ENCODE data around the gene MAP1A. TPM values are rescaled to one million over a fixed set of nuclear protein-coding genes. Genes with fewer than 3 reads are reported as not detected.

Gene MAP1A
- total RNA-seq, 5 donors from 2014 or later (not counting 1 experiment from before 2014, with no cell fraction given), result 1.4 to 4.2 (median 2.3) TPM

GRCh38 chr15:43515741-43516140 lies 1.7 kb upstream of the MAP1A start:
- ATAC-seq (replicated peaks in 1 of 4) (no peak), DNase-seq (no peak)
- Mint-ChIP-seq H3K4me3 (no peak overlapping the region), H3K4me1 (peaks cover 36 to 58% (median 45%) of the 10 kb centered on the region in 3 donors), H3K36me3 (no peaks in the 10 kb centered on the region), H3K27ac (no peak overlapping the region), H3K9me3 (no peaks in the 10 kb centered on the region), H3K27me3 (peaks cover 23 to 33% of the 10 kb centered on the region in 2 donors)
- no CpG with 5 or more reads among the region's 2 CpGs for WGBS (ENCODE audit: insufficient coverage)
- Histone ChIP-seq H3K9me3 (no peaks in the 10 kb centered on the region), H3K27me3 (replicated peaks in 1 of 2; ENCODE audit: control insufficient read depth in 2 of 2, extremely low read depth in 1 of 2, insufficient read depth in 2 of 2, low read length in 1 of 2) (peaks cover 0 to 34% of the 10 kb centered on the region in 2 experiments), H3K27ac (ENCODE audit: low read length) (no peak overlapping the region), H3K36me3 (ENCODE audit: control insufficient read depth in 2 of 2, extremely low read depth in 1 of 2, insufficient read depth in 1 of 2, low read length in 1 of 2) (no peaks in the 10 kb centered on the region), H3K4me1 (ENCODE audit: control insufficient read depth in 1 of 2, extremely low read depth in 1 of 2, insufficient read depth in 2 of 2, low read length in 2 of 2) (peaks cover 7 to 31% of the 10 kb centered on the region in 2 experiments), H3K4me3 (ENCODE audit: control insufficient read depth in 1 of 2, extremely low read depth in 1 of 2, low read length in 1 of 2) (no peak overlapping the region)
- POLR2A ChIA-PET, result no interaction called here
- CTCF ChIA-PET, result no interaction called here

- Mint-ChIP-seq H3K4me3 (no peak overlapping the region), H3K27ac (no peak overlapping the region), H3K9me3 (no peaks in the 10 kb centered on the region), H3K4me1 (peaks cover 33 to 55% (median 43%) of the 10 kb centered on the region in 3 donors), H3K27me3 (peaks cover 23 to 33% of the 10 kb centered on the region in 2 donors), H3K36me3 (no peaks in the 10 kb centered on the region)
- Histone ChIP-seq H3K27me3 (replicated peaks in 1 of 2; ENCODE audit: control insufficient read depth in 2 of 2, extremely low read depth in 1 of 2, insufficient read depth in 2 of 2, low read length in 1 of 2) (peaks cover 0 to 34% of the 10 kb centered on the region in 2 experiments), H3K4me1 (ENCODE audit: control insufficient read depth in 1 of 2, extremely low read depth in 1 of 2, insufficient read depth in 2 of 2, low read length in 2 of 2) (peaks cover 6 to 28% of the 10 kb centered on the region in 2 experiments), H3K27ac (ENCODE audit: low read length) (no peak overlapping the region), H3K9me3 (no peaks in the 10 kb centered on the region), H3K36me3 (ENCODE audit: control insufficient read depth in 2 of 2, extremely low read depth in 1 of 2, insufficient read depth in 1 of 2, low read length in 1 of 2) (no peaks in the 10 kb centered on the region), H3K4me3 (ENCODE audit: control insufficient read depth in 1 of 2, extremely low read depth in 1 of 2, low read length in 1 of 2) (no peak overlapping the region)
- ChIA-PET POLR2A (interaction anchor here in 1 of 2 donors (0.5 kb wide), 1 partner anchor 36 kb away, joined by 3 read pairs; no protein-coding TSS in a partner anchor), CTCF (no interaction called here)
- ATAC-seq (replicated peaks in 1 of 4) (no peak), DNase-seq (no peak)
- WGBS (ENCODE audit: insufficient coverage), result 80% methylated on average over 1 of the region's 5 CpGs
Measured at GRCh38 chr15:43516185-43516584, 1.2 kb upstream of the MAP1A start.

- WGBS (ENCODE audit: insufficient coverage), result no CpG with 5 or more reads among the region's 4 CpGs
- peaks cover 0 to 22% of the 10 kb centered on the region in 2 experiments for H3K4me1 ChIP-seq (ENCODE audit: control insufficient read depth in 1 of 2, extremely low read depth in 1 of 2, insufficient read depth in 2 of 2, low read length in 2 of 2)
- ChIA-PET CTCF (no interaction called here), POLR2A (interaction anchor here in 1 of 2 donors (0.5 kb wide), 1 partner anchor 35 kb away, joined by 3 read pairs; no protein-coding TSS in a partner anchor)
- Mint-ChIP-seq H3K27me3 (peaks cover 23 to 33% of the 10 kb centered on the region in 2 donors), H3K4me3 (peak overlapping the region in 1 of 3 donors; percentile 64), H3K9me3 (no peaks in the 10 kb centered on the region), H3K27ac (no peak overlapping the region), H3K36me3 (no peaks in the 10 kb centered on the region), H3K4me1 (peaks cover 26 to 48% (median 36%) of the 10 kb centered on the region in 3 donors)
- no peak for ATAC-seq (replicated peaks in 1 of 4)
- H3K36me3 ChIP-seq (ENCODE audit: control insufficient read depth in 2 of 2, extremely low read depth in 1 of 2, insufficient read depth in 1 of 2, low read length in 1 of 2), result no peaks in the 10 kb centered on the region
- no peaks in the 10 kb centered on the region for H3K9me3 ChIP-seq
- no peak overlapping the region for H3K4me3 ChIP-seq (ENCODE audit: control insufficient read depth in 1 of 2, extremely low read depth in 1 of 2, low read length in 1 of 2)
- DNase-seq, result no peak
- H3K27ac ChIP-seq (ENCODE audit: low read length), result no peak overlapping the region
- H3K27me3 ChIP-seq (replicated peaks in 1 of 2; ENCODE audit: control insufficient read depth in 2 of 2, extremely low read depth in 1 of 2, insufficient read depth in 2 of 2, low read length in 1 of 2), result peaks cover 0 to 34% of the 10 kb centered on the region in 2 experiments
Measured at GRCh38 chr15:43516801-43517353, 531 bp upstream of the MAP1A start.

- H3K27me3 ChIP-seq (replicated peaks in 1 of 2; ENCODE audit: control insufficient read depth in 2 of 2, extremely low read depth in 1 of 2, insufficient read depth in 2 of 2, low read length in 1 of 2), result peaks cover 0 to 34% of the 10 kb centered on the region in 2 experiments
- ChIA-PET CTCF (no interaction called here), POLR2A (interaction anchor here (0.6 kb wide), 2 partner anchors 16 to 1028 kb away, joined by 4 to 8 read pairs; no protein-coding TSS in a partner anchor)
- 21% methylated on average over 6 of the region's 18 CpGs for WGBS (ENCODE audit: insufficient coverage)
- H3K4me3 ChIP-seq (ENCODE audit: control insufficient read depth in 1 of 2, extremely low read depth in 1 of 2, low read length in 1 of 2), result peak overlapping the region in 1 of 2 donors; percentile 60
- Mint-ChIP-seq H3K27me3 (peaks cover 23 to 33% of the 10 kb centered on the region in 2 donors), H3K27ac (no peak overlapping the region), H3K9me3 (no peaks in the 10 kb centered on the region), H3K36me3 (no peaks in the 10 kb centered on the region), H3K4me1 (peaks cover 24 to 39% (median 35%) of the 10 kb centered on the region in 3 donors), H3K4me3 (peak overlapping the region in 2 of 3 donors; percentile 34 to 64)
- peaks cover 0 to 22% of the 10 kb centered on the region in 2 experiments for H3K4me1 ChIP-seq (ENCODE audit: control insufficient read depth in 1 of 2, extremely low read depth in 1 of 2, insufficient read depth in 2 of 2, low read length in 2 of 2)
- no peaks in the 10 kb centered on the region for H3K36me3 ChIP-seq (ENCODE audit: control insufficient read depth in 2 of 2, extremely low read depth in 1 of 2, insufficient read depth in 1 of 2, low read length in 1 of 2)
- ATAC-seq (replicated peaks in 1 of 4) (peak; percentile 38 to 72 (median 50)), DNase-seq (peak in 2 of 35 experiments; percentile 20 to 24)
- no peaks in the 10 kb centered on the region for H3K9me3 ChIP-seq
- H3K27ac ChIP-seq (ENCODE audit: low read length), result no peak overlapping the region
Measured at GRCh38 chr15:43518197-43518761, 871 bp downstream of the MAP1A start.

- no peaks in the 10 kb centered on the region for H3K9me3 Mint-ChIP-seq
- H3K9me3 ChIP-seq, result no peaks in the 10 kb centered on the region
- WGBS (ENCODE audit: insufficient coverage), result 83% methylated on average over 1 of the region's 2 CpGs
- H3K36me3 ChIP-seq (ENCODE audit: control insufficient read depth in 2 of 2, extremely low read depth in 1 of 2, insufficient read depth in 1 of 2, low read length in 1 of 2), result no peaks in the 10 kb centered on the region
- DNase-seq, result no peak
- peaks cover 17 to 33% (median 28%) of the 10 kb centered on the region in 3 donors for H3K4me1 Mint-ChIP-seq
- H3K36me3 Mint-ChIP-seq, result no peaks in the 10 kb centered on the region
- H3K4me3 Mint-ChIP-seq, result peak overlapping the region in 1 of 3 donors; percentile 64
- no peak overlapping the region for H3K4me3 ChIP-seq (ENCODE audit: control insufficient read depth in 1 of 2, extremely low read depth in 1 of 2, low read length in 1 of 2)
- H3K27ac ChIP-seq (ENCODE audit: low read length), result no peak overlapping the region
- H3K27ac Mint-ChIP-seq, result no peak overlapping the region
- peaks cover 0 to 20% of the 10 kb centered on the region in 2 experiments for H3K4me1 ChIP-seq (ENCODE audit: control insufficient read depth in 1 of 2, extremely low read depth in 1 of 2, insufficient read depth in 2 of 2, low read length in 2 of 2)
- H3K27me3 ChIP-seq (replicated peaks in 1 of 2; ENCODE audit: control insufficient read depth in 2 of 2, extremely low read depth in 1 of 2, insufficient read depth in 2 of 2, low read length in 1 of 2), result peaks cover 0 to 34% of the 10 kb centered on the region in 2 experiments
- ChIA-PET POLR2A (no interaction called here), CTCF (no interaction called here)
- ATAC-seq (replicated peaks in 1 of 4), result no peak
- H3K27me3 Mint-ChIP-seq, result peaks cover 23 to 33% of the 10 kb centered on the region in 2 donors
Measured at GRCh38 chr15:43519196-43519595, 1.8 kb downstream of the MAP1A start.

GRCh38 chr15:43520138-43520537 lies 2.7 kb downstream of the MAP1A start:
- no peak for DNase-seq
- Mint-ChIP-seq H3K27ac (no peak overlapping the region), H3K4me1 (peaks cover 16 to 35% (median 28%) of the 10 kb centered on the region in 3 donors), H3K4me3 (no peak overlapping the region), H3K9me3 (no peaks in the 10 kb centered on the region), H3K36me3 (no peaks in the 10 kb centered on the region), H3K27me3 (peaks cover 23 to 33% of the 10 kb centered on the region in 2 donors)
- ATAC-seq (replicated peaks in 1 of 4), result no peak
- H3K4me3 ChIP-seq (ENCODE audit: control insufficient read depth in 1 of 2, extremely low read depth in 1 of 2, low read length in 1 of 2), result no peak overlapping the region
- no peaks in the 10 kb centered on the region for H3K36me3 ChIP-seq (ENCODE audit: control insufficient read depth in 2 of 2, extremely low read depth in 1 of 2, insufficient read depth in 1 of 2, low read length in 1 of 2)
- no peak overlapping the region for H3K27ac ChIP-seq (ENCODE audit: low read length)
- H3K9me3 ChIP-seq, result no peaks in the 10 kb centered on the region
- H3K27me3 ChIP-seq (replicated peaks in 1 of 2; ENCODE audit: control insufficient read depth in 2 of 2, extremely low read depth in 1 of 2, insufficient read depth in 2 of 2, low read length in 1 of 2), result peaks cover 0 to 34% of the 10 kb centered on the region in 2 experiments
- H3K4me1 ChIP-seq (ENCODE audit: control insufficient read depth in 1 of 2, extremely low read depth in 1 of 2, insufficient read depth in 2 of 2, low read length in 2 of 2), result peaks cover 0 to 21% of the 10 kb centered on the region in 2 experiments
- POLR2A ChIA-PET, result no interaction called here
- no CpG with 5 or more reads among the region's 2 CpGs for WGBS (ENCODE audit: insufficient coverage)
- CTCF ChIA-PET, result no interaction called here
